HCT116 (cell line): Measurements from ENCODE around the gene SIT1.

Experiments
- EZH2 ChIP-seq: fragments of 200-600 bp; sonication (generic); IDR thresholded peaks from 2 replicates; pipeline ENCODE4 v1.6.1; 2017; ENCODE audit warnings: antibody characterized with exemption, mixed run types
- POLR2A ChIP-seq: IDR thresholded peaks from 2 replicates; pipeline ENCODE4 v1.7.0; 2011; ENCODE audit warnings: borderline replicate concordance; ENCODE audit not compliant: insufficient read depth, insufficient read length; ENCODE audit errors: extremely low read depth
- RAD21 ChIP-seq: IDR thresholded peaks from 2 replicates; pipeline ENCODE4 v1.6.1; 2012; ENCODE audit warnings: low read depth, mild to moderate bottlenecking
- ZBTB33 ChIP-seq: IDR thresholded peaks from 2 replicates; pipeline ENCODE4 v1.6.1; 2011; ENCODE audit warnings: mild to moderate bottlenecking, low read length, moderate library complexity; ENCODE audit not compliant: insufficient replicate concordance; ENCODE audit errors: extremely low read depth

DNA sequence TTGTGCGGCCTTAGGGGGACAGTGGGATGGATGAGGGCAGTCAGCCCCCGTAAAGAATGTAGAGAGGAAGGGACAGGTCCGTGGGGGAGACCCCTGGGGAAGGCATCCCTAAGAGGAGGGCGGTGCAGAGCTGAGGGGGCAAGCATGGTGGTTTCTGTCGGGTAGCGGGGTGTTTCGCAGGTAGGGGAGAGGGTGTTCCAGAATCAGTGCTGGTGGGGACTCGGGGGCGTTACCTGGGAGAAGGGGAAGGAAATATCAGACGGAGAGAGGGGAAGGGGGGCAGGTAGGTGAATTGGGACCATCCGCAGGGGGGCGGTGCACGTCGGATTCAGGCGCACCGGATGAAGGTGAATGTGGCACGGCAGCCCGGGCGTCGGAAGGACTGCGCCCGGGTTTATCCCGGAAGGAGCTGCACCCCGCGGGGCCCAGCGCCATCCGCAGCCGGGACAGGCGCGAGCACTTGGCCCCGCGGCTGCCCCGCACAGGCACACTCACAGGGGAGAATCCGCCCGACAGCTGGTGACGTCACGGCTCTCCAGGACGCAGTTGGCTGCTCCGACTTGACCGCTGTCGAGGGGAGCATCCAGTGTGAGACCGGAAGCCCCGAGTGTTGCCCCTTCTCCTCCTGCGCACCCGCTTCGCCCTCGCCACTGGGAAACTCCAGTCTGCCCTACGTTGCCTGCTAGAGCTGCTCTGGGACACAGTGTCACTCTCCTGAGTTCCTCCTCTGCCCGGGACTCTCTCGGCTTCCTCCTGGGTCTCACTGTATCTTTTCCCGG, 33.9 kb downstream of the SIT1 start:
- TF ChIP-seq EZH2 (no peak), RAD21 (no peak), ZBTB33 (no peak), POLR2A (no peak)
